ENCODE data around the gene MLF2. TPM values are rescaled to one million over a fixed set of nuclear protein-coding genes. Genes with fewer than 3 reads are reported as not detected.

The MLF2 gene
- total RNA-seq, 1 experiment from 2014 or later: 244 TPM

DNA sequence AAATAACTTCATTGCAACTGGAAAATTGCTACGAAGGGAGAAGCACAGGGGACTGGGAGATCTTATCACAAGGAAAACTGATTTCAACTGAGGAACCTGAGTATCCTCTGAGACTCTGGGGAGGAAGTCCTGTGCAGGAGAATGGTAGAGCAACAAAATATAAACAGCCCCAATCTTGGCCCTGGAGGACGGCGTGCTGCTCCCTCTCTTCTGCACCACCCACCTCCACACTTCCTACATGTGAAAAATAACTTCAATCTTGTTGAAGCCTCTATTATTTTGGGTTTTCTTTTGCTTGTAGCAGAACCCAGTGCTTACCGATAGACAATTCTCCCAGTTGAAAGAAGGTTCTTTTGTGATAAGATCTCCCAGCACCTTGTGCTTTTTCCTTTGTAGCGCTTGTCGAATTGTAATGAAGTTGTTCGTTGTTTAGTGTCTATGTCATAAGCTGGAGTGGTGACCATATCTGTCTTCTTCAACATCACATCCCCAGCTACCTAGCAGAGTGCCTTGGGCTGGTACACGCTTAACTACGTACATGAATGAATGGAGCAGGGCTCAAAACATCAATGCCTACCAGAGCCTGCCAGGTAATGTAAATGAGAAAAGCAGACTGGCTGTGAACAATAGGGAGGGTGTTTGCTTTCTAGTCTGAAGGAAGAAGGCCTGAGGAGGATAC, 33.6 kb upstream of the MLF2 start:
- Histone ChIP-seq H2BK12ac (ENCODE audit: insufficient read length, low read depth, low read length) (no peak overlapping the region), H3K4me2 (ENCODE audit: insufficient read depth, insufficient read length, low read length) (no peak overlapping the region), H2AFZ (ENCODE audit: low read length) (no peak overlapping the region), H3K18ac (ENCODE audit: insufficient read length, low read depth, low read length) (no peak overlapping the region), H3K9me3 (ENCODE audit: control insufficient read depth, low read depth, low read length) (no peaks in the 10 kb centered on the region), H3K56ac (ENCODE audit: insufficient read length, low read depth, low read length) (no peak overlapping the region), H3K23me2 (ENCODE audit: insufficient read length, low read depth, low read length, poor library complexity, severe bottlenecking) (no peaks in the 10 kb centered on the region), H3T11ph (ENCODE audit: low read length) (no peak overlapping the region), H4K91ac (ENCODE audit: insufficient read length, low read depth, low read length) (no peak overlapping the region), H3K14ac (ENCODE audit: insufficient read depth, low read length) (no peak overlapping the region), H3K79me1 (ENCODE audit: insufficient read depth, low read depth, low read length, poor library complexity, severe bottlenecking) (no peaks in the 10 kb centered on the region), H2BK15ac (ENCODE audit: low read depth, low read length) (no peak overlapping the region), H2BK20ac (ENCODE audit: low read depth, low read length, poor library complexity, severe bottlenecking) (no peak overlapping the region), H3K79me2 (ENCODE audit: insufficient read depth, low read length) (no peaks in the 10 kb centered on the region), H2AK5ac (ENCODE audit: insufficient read length, low read length) (no peak overlapping the region), H3K27ac (ENCODE audit: insufficient read length, low read depth, low read length) (no peak overlapping the region), H3K27me3 (ENCODE audit: insufficient read depth, low read length) (no peaks in the 10 kb centered on the region), H3K4me1 (ENCODE audit: insufficient read depth, low read length) (peaks cover 5% of the 10 kb centered on the region; the same call in 1 of the 2 replicates), H4K20me1 (ENCODE audit: control insufficient read depth, insufficient read depth, insufficient read length) (no peaks in the 10 kb centered on the region), H2BK120ac (ENCODE audit: low read depth, low read length, poor library complexity, severe bottlenecking) (no peak overlapping the region), H4K5ac (ENCODE audit: insufficient read length, low read depth, low read length) (no peak overlapping the region), H2BK5ac (ENCODE audit: insufficient read length, low read length) (no peak overlapping the region), H3K4ac (ENCODE audit: low read depth, low read length) (no peak overlapping the region), H4K8ac (replicated peaks; ENCODE audit: insufficient read length, low read depth, low read length) (no peak overlapping the region), H3K9ac (ENCODE audit: extremely low read depth, insufficient read length, low read length) (no peak overlapping the region), H3K23ac (ENCODE audit: insufficient read length, low read depth, low read length) (no peak overlapping the region)
- peak; percentile 34 for DNase-seq
- Mint-ChIP-seq H3K36me3 (ENCODE audit: insufficient read depth in 1 of 3, low read depth in 3 of 3) (no peaks in the 10 kb centered on the region), H3K4me1 (peaks cover 20 to 25% of the 10 kb centered on the region in 2 experiments), H3K9me3 (no peaks in the 10 kb centered on the region), H3K27me3 (ENCODE audit: low read depth) (peaks cover 10% of the 10 kb centered on the region), H3K27ac (peak overlapping the region; percentile 27 to 85 (median 71); a peak in 4 of 7 replicates), H3K4me3 (peak overlapping the region in 1 of 2 experiments; percentile 19; a peak in 1 of 5 replicates)
- TF ChIP-seq, protein P1, sequence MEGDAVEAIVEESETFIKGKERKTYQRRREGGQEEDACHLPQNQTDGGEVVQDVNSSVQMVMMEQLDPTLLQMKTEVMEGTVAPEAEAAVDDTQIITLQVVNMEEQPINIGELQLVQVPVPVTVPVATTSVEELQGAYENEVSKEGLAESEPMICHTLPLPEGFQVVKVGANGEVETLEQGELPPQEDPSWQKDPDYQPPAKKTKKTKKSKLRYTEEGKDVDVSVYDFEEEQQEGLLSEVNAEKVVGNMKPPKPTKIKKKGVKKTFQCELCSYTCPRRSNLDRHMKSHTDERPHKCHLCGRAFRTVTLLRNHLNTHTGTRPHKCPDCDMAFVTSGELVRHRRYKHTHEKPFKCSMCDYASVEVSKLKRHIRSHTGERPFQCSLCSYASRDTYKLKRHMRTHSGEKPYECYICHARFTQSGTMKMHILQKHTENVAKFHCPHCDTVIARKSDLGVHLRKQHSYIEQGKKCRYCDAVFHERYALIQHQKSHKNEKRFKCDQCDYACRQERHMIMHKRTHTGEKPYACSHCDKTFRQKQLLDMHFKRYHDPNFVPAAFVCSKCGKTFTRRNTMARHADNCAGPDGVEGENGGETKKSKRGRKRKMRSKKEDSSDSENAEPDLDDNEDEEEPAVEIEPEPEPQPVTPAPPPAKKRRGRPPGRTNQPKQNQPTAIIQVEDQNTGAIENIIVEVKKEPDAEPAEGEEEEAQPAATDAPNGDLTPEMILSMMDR (conservative IDR thresholded peaks at IDR 0.05): no peak
- no CpG with 5 or more reads among the region's 9 CpGs for WGBS (ENCODE audit: extremely low coverage, insufficient read length, low lambda C conversion rate)

Data from H9 (cell line).